GM23248 (cell line): ENCODE data around the gene COA7.

ENCODE experiments used
- EZH2 ChIP-seq: fragments of 200-600 bp; sonication (generic); IDR thresholded peaks from 2 replicates; pipeline ENCODE4 v1.6.1; 2018; ENCODE audit warnings: antibody characterized with exemption, mild to moderate bottlenecking; ENCODE audit not compliant: insufficient read depth, poor library complexity, severe bottlenecking
- EZH2phosphoT487 ChIP-seq: fragments of 200-600 bp; sonication (generic); IDR thresholded peaks from 2 replicates; pipeline ENCODE4 v1.6.1; 2018; ENCODE audit warnings: antibody characterized with exemption, moderate library complexity, mild to moderate bottlenecking, low read depth; ENCODE audit not compliant: insufficient read depth

- TF ChIP-seq EZH2phosphoT487 (no peak), EZH2 (no peak)
Observed at GRCh38 chr1:52681136-52681535, 17.0 kb downstream of the COA7 start.
